ENCODE measurements around the gene AURKA.
"Not testable (repeated sequence)": the region's sequence is repeated elsewhere in the genome, so short reads cannot be mapped to it uniquely, and the experiment has no call there.

Gene AURKA

GRCh38 chr20:56409521-56409920 is 17.5 kb upstream of the AURKA start:
- peaks cover 23% of the 10 kb centered on the region for H3K4me1 Mint-ChIP-seq
- no peak for TF ChIP-seq CTCF (IDR thresholded peaks at IDR 0.05; ENCODE audit: unreplicated experiment in 3 of 3)
- H3K27ac Mint-ChIP-seq: peak overlapping the region; percentile 94 to 98 (median 96)
- H3K9me3 Mint-ChIP-seq: no peaks in the 10 kb centered on the region
- no peaks in the 10 kb centered on the region for H3K27me3 Mint-ChIP-seq (ENCODE audit: low read depth)
- peaks cover 42% of the 10 kb centered on the region for H3K36me3 Mint-ChIP-seq (ENCODE audit: low read depth)
- no peak overlapping the region for H3K4me3 Mint-ChIP-seq

DNA sequence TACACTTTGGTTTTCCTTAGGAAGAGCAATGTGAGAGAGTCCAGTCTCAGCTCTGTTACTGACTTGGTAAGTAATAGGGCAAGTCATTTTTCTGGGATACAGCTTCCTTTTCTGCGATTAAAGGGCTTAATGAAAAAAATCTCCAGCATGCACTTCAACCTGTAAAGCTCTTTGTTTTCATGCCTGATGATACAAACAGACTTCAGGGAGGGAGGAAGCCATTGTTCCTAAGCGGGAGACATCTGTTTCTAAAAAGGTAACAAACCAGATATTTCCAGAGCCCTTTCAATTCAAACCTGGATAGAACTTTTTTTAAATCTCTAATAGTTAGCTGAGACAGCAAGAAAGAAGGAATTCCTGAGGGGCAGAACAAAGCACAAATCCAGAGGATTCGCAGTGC is 14.9 kb upstream of the AURKA start:
- no peaks in the 10 kb centered on the region for H3K9me3 Mint-ChIP-seq
- no peaks in the 10 kb centered on the region for H3K27me3 Mint-ChIP-seq (ENCODE audit: low read depth)
- peaks cover 18% of the 10 kb centered on the region for H3K4me1 Mint-ChIP-seq
- H3K36me3 Mint-ChIP-seq (ENCODE audit: low read depth): peaks cover 58% of the 10 kb centered on the region
- no peak overlapping the region for H3K4me3 Mint-ChIP-seq
- no peak overlapping the region for H3K27ac Mint-ChIP-seq
- TF ChIP-seq CTCF (IDR thresholded peaks at IDR 0.05; ENCODE audit: unreplicated experiment in 3 of 3): no peak

DNA sequence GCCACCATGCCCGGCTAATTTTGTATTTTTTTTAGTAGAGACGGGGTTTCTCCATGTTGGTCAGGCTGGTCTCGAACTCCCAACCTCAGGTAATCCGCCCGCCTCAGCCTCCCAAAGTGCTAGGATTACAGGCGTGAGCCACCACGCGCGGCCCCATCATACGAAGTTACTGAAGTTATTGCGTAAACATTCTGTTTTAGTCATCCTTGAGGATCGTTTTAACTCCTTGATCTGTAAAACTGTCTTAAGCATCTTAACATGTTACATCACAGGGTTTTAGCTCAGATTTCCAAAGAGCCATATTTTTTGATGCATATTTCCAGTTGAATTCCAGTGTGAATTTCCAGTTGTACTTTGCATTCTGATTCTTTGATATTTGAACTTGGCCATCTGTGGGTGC is 13.3 kb upstream of the AURKA start:
- not testable (repeated sequence) for H3K27ac Mint-ChIP-seq; H3K27me3 Mint-ChIP-seq (ENCODE audit: low read depth); H3K9me3 Mint-ChIP-seq; H3K4me3 Mint-ChIP-seq
- Mint-ChIP-seq H3K4me1 (peaks cover 13% of the 10 kb centered on the region), H3K36me3 (ENCODE audit: low read depth) (peaks cover 69% of the 10 kb centered on the region)

DNA sequence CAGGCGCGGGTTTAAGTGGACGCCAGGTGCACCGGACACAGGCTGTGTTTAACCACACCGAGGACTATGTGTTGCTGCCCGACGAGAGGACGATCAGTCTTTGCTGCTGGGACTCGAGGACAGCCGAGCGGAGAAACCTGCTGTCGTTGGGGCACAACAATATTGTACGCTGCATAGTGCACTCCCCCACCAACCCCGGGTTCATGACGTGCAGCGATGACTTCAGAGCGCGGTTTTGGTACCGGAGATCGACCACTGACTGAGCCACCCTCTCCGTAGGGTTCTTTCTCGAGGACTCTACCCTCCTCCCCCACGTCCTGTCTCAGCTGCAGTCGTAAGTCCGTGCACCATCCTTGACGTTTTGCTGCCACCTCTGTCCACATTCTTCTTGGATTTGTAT is 11.4 kb upstream of the AURKA start:
- Mint-ChIP-seq H3K27ac (no peak overlapping the region), H3K27me3 (ENCODE audit: low read depth) (no peaks in the 10 kb centered on the region), H3K4me3 (no peak overlapping the region), H3K36me3 (ENCODE audit: low read depth) (peaks cover 77% of the 10 kb centered on the region), H3K4me1 (peaks cover 9% of the 10 kb centered on the region), H3K9me3 (no peaks in the 10 kb centered on the region)
- no peak for TF ChIP-seq CTCF (IDR thresholded peaks at IDR 0.05; ENCODE audit: unreplicated experiment in 3 of 3)

GRCh38 chr20:56400001-56400640 is 8.1 kb upstream of the AURKA start:
- no peaks in the 10 kb centered on the region for H3K27me3 Mint-ChIP-seq (ENCODE audit: low read depth)
- no peak overlapping the region for H3K4me3 Mint-ChIP-seq
- H3K9me3 Mint-ChIP-seq: no peaks in the 10 kb centered on the region
- peak; percentile 68 to 86 (median 80) for TF ChIP-seq CTCF (IDR thresholded peaks at IDR 0.05; ENCODE audit: unreplicated experiment in 3 of 3)
- H3K36me3 Mint-ChIP-seq (ENCODE audit: low read depth): peaks cover 79% of the 10 kb centered on the region
- H3K27ac Mint-ChIP-seq: no peak overlapping the region
- peaks cover 9% of the 10 kb centered on the region for H3K4me1 Mint-ChIP-seq

GRCh38 chr20:56395166-56395565 is 3.2 kb upstream of the AURKA start:
- H3K36me3 Mint-ChIP-seq (ENCODE audit: low read depth): peaks cover 45% of the 10 kb centered on the region
- no peak for TF ChIP-seq CTCF (IDR thresholded peaks at IDR 0.05; ENCODE audit: unreplicated experiment in 3 of 3)
- H3K27me3 Mint-ChIP-seq (ENCODE audit: low read depth): no peaks in the 10 kb centered on the region
- H3K27ac Mint-ChIP-seq: no peak overlapping the region
- H3K4me1 Mint-ChIP-seq: peaks cover 19% of the 10 kb centered on the region
- peak overlapping the region in 2 of 3 experiments; percentile 13 to 67 for H3K4me3 Mint-ChIP-seq
- H3K9me3 Mint-ChIP-seq: no peaks in the 10 kb centered on the region
